Hepatocyte (in vitro differentiated cells): ENCODE measurements around the gene SLC4A8. TPM values are rescaled to one million over a fixed set of nuclear protein-coding genes. Genes with fewer than 3 reads are reported as not detected.

Source experiments
- DNase-seq: peaks from one replicate; pipeline ENCODE4 v3.0.0-alpha.2; 2016; ENCODE audit warnings: low spot score
- H2AFZ ChIP-seq: fragments of 200-600 bp; sonication (generic); 2 replicates; pipeline ENCODE4 v1.6.0; 2016; ENCODE audit warnings: antibody characterized with exemption, mild to moderate bottlenecking
- H3K27ac ChIP-seq: fragments of 200-600 bp; sonication (generic); 2 replicates; pipeline ENCODE4 v1.5.1; 2016; ENCODE audit warnings: mild to moderate bottlenecking
- H3K27me3 ChIP-seq: fragments of 200-600 bp; sonication (generic); 2 replicates; pipeline ENCODE4 v1.6.1; 2016
- H3K36me3 ChIP-seq: fragments of 200-600 bp; sonication (generic); replicated peaks from 2 replicates; pipeline ENCODE4 v1.5.1; 2016; ENCODE audit warnings: low read depth; ENCODE audit not compliant: insufficient read depth
- H3K4me1 ChIP-seq: fragments of 200-600 bp; sonication (generic); 2 replicates; pipeline ENCODE4 v1.5.1; 2016; ENCODE audit warnings: mild to moderate bottlenecking, moderate library complexity; ENCODE audit not compliant: insufficient read depth
- H3K4me2 ChIP-seq: fragments of 200-600 bp; sonication (generic); 2 replicates; pipeline ENCODE4 v1.6.0; 2016
- H3K4me3 ChIP-seq: fragments of 200-600 bp; sonication (generic); 2 replicates; pipeline ENCODE4 v1.5.1; 2016; ENCODE audit warnings: mild to moderate bottlenecking
- H3K79me2 ChIP-seq: fragments of 200-600 bp; sonication (generic); 2 replicates; pipeline ENCODE4 v1.6.0; 2017; ENCODE audit warnings: mild to moderate bottlenecking
- H3K9me2 ChIP-seq: fragments of 200-600 bp; sonication (generic); replicated peaks from 2 replicates; pipeline ENCODE4 v1.6.0; 2017; ENCODE audit warnings: mild to moderate bottlenecking; ENCODE audit not compliant: insufficient read depth
- H3K9me3 ChIP-seq: fragments of 200-600 bp; sonication (generic); 2 replicates; pipeline ENCODE4 v1.5.1; 2016; ENCODE audit warnings: low read depth, mild to moderate bottlenecking
- H4K20me1 ChIP-seq: fragments of 200-600 bp; sonication (generic); 2 replicates; pipeline ENCODE4 v1.6.0; 2016; ENCODE audit warnings: mild to moderate bottlenecking; ENCODE audit not compliant: insufficient read depth, poor library complexity, severe bottlenecking
- CTCF ChIP-seq: fragments of 200-600 bp; sonication (generic); IDR thresholded peaks from 2 replicates; pipeline ENCODE4 v1.5.1; 2016; ENCODE audit warnings: antibody characterized with exemption, mild to moderate bottlenecking; ENCODE audit not compliant: poor library complexity
- EZH2 ChIP-seq: fragments of 200-600 bp; sonication (generic); IDR thresholded peaks from 2 replicates; pipeline ENCODE4 v1.6.1; 2016; ENCODE audit warnings: antibody characterized with exemption, mild to moderate bottlenecking, borderline replicate concordance
- EZH2phosphoT487 ChIP-seq: fragments of 200-600 bp; sonication (generic); IDR thresholded peaks from one replicate; pipeline ENCODE4 v1.6.1; 2018; ENCODE audit warnings: antibody characterized with exemption, mild to moderate bottlenecking, low read depth, moderate library complexity; ENCODE audit not compliant: unreplicated experiment, severe bottlenecking
- WGBS: methylation state at CpG from one replicate; pipeline ENCODE4 v1.1.6; 2016; ENCODE audit warnings: low lambda C conversion rate; ENCODE audit errors: missing lambda C conversion rate; 5-methylcytosine and 5-hydroxymethylcytosine counted together
- polyA plus RNA-seq: library from polyadenylated mRNA; unstranded; fragments of >200 nt; fragmentation: Nextera tagmentation; extraction: Ambion mirVana; gene quantifications from 2 replicates; pipeline ENCODE4 v1.2.1, GENCODE V29; 2016
- total RNA-seq: library from RNA; depleted of rRNA; stranded (reverse); fragments of >200 nt; gene quantifications from 2 replicates; pipeline ENCODE4 v1.2.3, GENCODE V29; 2014

Gene SLC4A8
- total and polyA plus RNA-seq, 2 experiments from 2014 or later, result 14.9 to 18.0 TPM

GRCh38 chr12:51460519-51460918, 35.9 kb downstream of the SLC4A8 start:
- H3K27me3 ChIP-seq, result no peaks in the 10 kb centered on the region
- H3K27ac ChIP-seq, result no peak overlapping the region
- no peaks in the 10 kb centered on the region for H3K4me1 ChIP-seq
- DNase-seq, result peak; percentile 30
- H2AFZ ChIP-seq, result no peak overlapping the region
- H3K4me2 ChIP-seq, result no peak overlapping the region
- H4K20me1 ChIP-seq, result no peaks in the 10 kb centered on the region
- H3K79me2 ChIP-seq, result no peaks in the 10 kb centered on the region
- H3K9me3 ChIP-seq, result no peaks in the 10 kb centered on the region
- no peaks in the 10 kb centered on the region for H3K36me3 ChIP-seq
- no peak overlapping the region for H3K4me3 ChIP-seq
- TF ChIP-seq EZH2phosphoT487, result no peak
- TF ChIP-seq CTCF, result no peak
- no peak for TF ChIP-seq EZH2
- WGBS, result 53% methylated on average over 2 of the region's 2 CpGs
- no peaks in the 10 kb centered on the region for H3K9me2 ChIP-seq

- Histone ChIP-seq H4K20me1 (no peaks in the 10 kb centered on the region), H3K27ac (no peak overlapping the region), H3K36me3 (no peaks in the 10 kb centered on the region), H3K9me2 (no peaks in the 10 kb centered on the region), H3K9me3 (no peaks in the 10 kb centered on the region), H3K27me3 (no peaks in the 10 kb centered on the region), H3K4me3 (no peak overlapping the region), H3K4me1 (no peaks in the 10 kb centered on the region), H3K4me2 (no peak overlapping the region), H3K79me2 (no peaks in the 10 kb centered on the region), H2AFZ (no peak overlapping the region)
- 95% methylated on average over 1 of the region's 1 CpG for WGBS
- DNase-seq, result no peak
- TF ChIP-seq EZH2 (no peak), CTCF (no peak), EZH2phosphoT487 (no peak)
These were observed 40.9 kb downstream of the SLC4A8 start for GRCh38 chr12:51465491-51465890.

GRCh38 chr12:51470116-51470515, 45.5 kb downstream of the SLC4A8 start:
- Histone ChIP-seq H3K27me3 (no peaks in the 10 kb centered on the region), H3K4me2 (no peak overlapping the region), H3K4me1 (peaks cover 9% of the 10 kb centered on the region), H2AFZ (no peak overlapping the region), H3K4me3 (no peak overlapping the region), H3K36me3 (no peaks in the 10 kb centered on the region), H3K79me2 (no peaks in the 10 kb centered on the region), H3K27ac (no peak overlapping the region), H4K20me1 (no peaks in the 10 kb centered on the region), H3K9me2 (no peaks in the 10 kb centered on the region), H3K9me3 (no peaks in the 10 kb centered on the region)
- WGBS, result 86% methylated on average over 1 of the region's 1 CpG
- DNase-seq, result peak; percentile 8
- TF ChIP-seq EZH2 (no peak), EZH2phosphoT487 (no peak), CTCF (no peak)
